SJSA1 (cell line): ENCODE results near the gene GP5. TPM values are rescaled to one million over a fixed set of nuclear protein-coding genes. Genes with fewer than 3 reads are reported as not detected.

Experiments used
- DNase-seq, 2 experiments: peaks; one replicate each; pipeline ENCODE4 v3.0.0-alpha.2; 2015 to 2020; ENCODE audit warnings: low spot score in 2 of 2, low read depth in 1 of 2
- H3K27ac ChIP-seq: fragments of 250-450 bp; sonication (Bioruptor Pico); 2 replicates; pipeline ENCODE4 v1.5.1; 2020; ENCODE audit warnings: mild to moderate bottlenecking, moderate library complexity
- H3K27me3 ChIP-seq: fragments of 250-450 bp; sonication (Bioruptor Pico); replicated peaks from 2 replicates; pipeline ENCODE4 v1.5.1; 2020; ENCODE audit warnings: mild to moderate bottlenecking, moderate library complexity
- H3K36me3 ChIP-seq: fragments of 250-450 bp; sonication (Bioruptor Pico); 2 replicates; pipeline ENCODE4 v1.5.1; 2020; ENCODE audit warnings: mild to moderate bottlenecking
- H3K4me1 ChIP-seq: fragments of 250-450 bp; sonication (Bioruptor Pico); replicated peaks from 2 replicates; pipeline ENCODE4 v1.6.1; 2021; ENCODE audit warnings: mild to moderate bottlenecking
- H3K4me3 ChIP-seq: fragments of 250-450 bp; sonication (Bioruptor Pico); 2 replicates; pipeline ENCODE4 v1.5.1; 2020; ENCODE audit warnings: mild to moderate bottlenecking
- H3K9me3 ChIP-seq: fragments of 250-450 bp; sonication (Bioruptor Pico); replicated peaks from 2 replicates; pipeline ENCODE4 v1.5.1; 2020; ENCODE audit warnings: mild to moderate bottlenecking
- total RNA-seq: library from RNA; depleted of rRNA; stranded (reverse); fragments of >200 nt; shearing (Covaris generic); gene quantifications from 2 replicates; pipeline ENCODE4 v1.2.3, GENCODE V29; 2014; rRNA removed

Gene GP5
- total RNA-seq, result not detected in 2 replicates

- no peaks in the 10 kb centered on the region for H3K9me3 ChIP-seq
- H3K36me3 ChIP-seq, result peaks cover 2% of the 10 kb centered on the region; the same call in 1 of the 2 replicates
- no peaks in the 10 kb centered on the region for H3K27me3 ChIP-seq
- no peak within 1 kb of the TSS for H3K27ac ChIP-seq
- no peak for DNase-seq
- H3K4me1 ChIP-seq, result peaks cover 11% of the 10 kb centered on the region
- H3K4me3 ChIP-seq, result no peak within 1 kb of the TSS
Measured at GRCh38 chr3:194399166-194399565, at the start of gene GP5. Gene GP5, minus strand, starts transcription at chr3:194399266. Its CDS starts 984 bp downstream, at chr3:194398282.

GRCh38 chr3:194447657-194448056 is 48.6 kb upstream of the GP5 start:
- Histone ChIP-seq H3K9me3 (no peaks in the 10 kb centered on the region), H3K27me3 (no peaks in the 10 kb centered on the region), H3K4me1 (no peaks in the 10 kb centered on the region), H3K36me3 (peaks cover 88% of the 10 kb centered on the region), H3K27ac (no peak overlapping the region), H3K4me3 (no peak overlapping the region)
- no peak for DNase-seq

- Histone ChIP-seq H3K27me3 (no peaks in the 10 kb centered on the region), H3K9me3 (no peaks in the 10 kb centered on the region), H3K36me3 (peaks cover 90% of the 10 kb centered on the region), H3K4me3 (no peak overlapping the region), H3K27ac (no peak overlapping the region), H3K4me1 (no peaks in the 10 kb centered on the region)
- DNase-seq, result no peak
Measured at GRCh38 chr3:194447161-194447560, 48.1 kb upstream of the GP5 start.

- DNase-seq, result no peak
- no peaks in the 10 kb centered on the region for H3K9me3 ChIP-seq
- H3K4me1 ChIP-seq, result no peaks in the 10 kb centered on the region
- H3K4me3 ChIP-seq, result no peak overlapping the region
- no peaks in the 10 kb centered on the region for H3K27me3 ChIP-seq
- peaks cover 91% of the 10 kb centered on the region for H3K36me3 ChIP-seq
- no peak overlapping the region for H3K27ac ChIP-seq
Measured at GRCh38 chr3:194446754-194447153, 47.7 kb upstream of the GP5 start.

- peaks cover 91% of the 10 kb centered on the region for H3K36me3 ChIP-seq
- no peaks in the 10 kb centered on the region for H3K4me1 ChIP-seq
- H3K27me3 ChIP-seq, result no peaks in the 10 kb centered on the region
- no peak overlapping the region for H3K4me3 ChIP-seq
- H3K9me3 ChIP-seq, result no peaks in the 10 kb centered on the region
- no peak overlapping the region for H3K27ac ChIP-seq
- DNase-seq, result no peak
Measured at GRCh38 chr3:194446172-194446571, 47.1 kb upstream of the GP5 start.

GRCh38 chr3:194443901-194444300 is 44.8 kb upstream of the GP5 start:
- Histone ChIP-seq H3K36me3 (peaks cover 89% of the 10 kb centered on the region), H3K27ac (no peak overlapping the region), H3K9me3 (no peaks in the 10 kb centered on the region), H3K4me3 (no peak overlapping the region), H3K4me1 (no peaks in the 10 kb centered on the region), H3K27me3 (no peaks in the 10 kb centered on the region)
- DNase-seq, result no peak

GRCh38 chr3:194440756-194441155 is 41.7 kb upstream of the GP5 start:
- Histone ChIP-seq H3K36me3 (peaks cover 90% of the 10 kb centered on the region), H3K9me3 (no peaks in the 10 kb centered on the region), H3K4me3 (no peak overlapping the region), H3K27me3 (no peaks in the 10 kb centered on the region), H3K27ac (no peak overlapping the region), H3K4me1 (no peaks in the 10 kb centered on the region)
- DNase-seq, result no peak

- no peak overlapping the region for H3K27ac ChIP-seq
- no peak overlapping the region for H3K4me3 ChIP-seq
- no peaks in the 10 kb centered on the region for H3K4me1 ChIP-seq
- DNase-seq, result no peak
- H3K9me3 ChIP-seq, result no peaks in the 10 kb centered on the region
- H3K27me3 ChIP-seq, result no peaks in the 10 kb centered on the region
- peaks cover 90% of the 10 kb centered on the region for H3K36me3 ChIP-seq
Measured at GRCh38 chr3:194439881-194440550, 41.0 kb upstream of the GP5 start.

GRCh38 chr3:194434503-194434902 is 35.4 kb upstream of the GP5 start:
- Histone ChIP-seq H3K4me1 (no peaks in the 10 kb centered on the region), H3K9me3 (no peaks in the 10 kb centered on the region), H3K36me3 (peaks cover 92% of the 10 kb centered on the region), H3K27ac (no peak overlapping the region), H3K27me3 (no peaks in the 10 kb centered on the region), H3K4me3 (no peak overlapping the region)
- no peak for DNase-seq

- Histone ChIP-seq H3K4me1 (no peaks in the 10 kb centered on the region), H3K36me3 (peaks cover 75% of the 10 kb centered on the region), H3K4me3 (no peak overlapping the region), H3K27me3 (no peaks in the 10 kb centered on the region), H3K27ac (no peak overlapping the region), H3K9me3 (no peaks in the 10 kb centered on the region)
- no peak for DNase-seq
Measured at GRCh38 chr3:194431554-194431953, 32.5 kb upstream of the GP5 start.

- Histone ChIP-seq H3K36me3 (peaks cover 57% of the 10 kb centered on the region), H3K9me3 (no peaks in the 10 kb centered on the region), H3K4me1 (peaks cover 14% of the 10 kb centered on the region), H3K27ac (no peak overlapping the region), H3K27me3 (no peaks in the 10 kb centered on the region), H3K4me3 (no peak overlapping the region)
- no peak for DNase-seq
Measured at GRCh38 chr3:194425399-194425798, 26.3 kb upstream of the GP5 start.

GRCh38 chr3:194424953-194425352 is 25.9 kb upstream of the GP5 start:
- H3K36me3 ChIP-seq, result peaks cover 58% of the 10 kb centered on the region
- no peak for DNase-seq
- no peak overlapping the region for H3K4me3 ChIP-seq
- H3K4me1 ChIP-seq, result peaks cover 14% of the 10 kb centered on the region
- H3K9me3 ChIP-seq, result no peaks in the 10 kb centered on the region
- H3K27ac ChIP-seq, result no peak overlapping the region
- H3K27me3 ChIP-seq, result no peaks in the 10 kb centered on the region

- H3K36me3 ChIP-seq, result peaks cover 57% of the 10 kb centered on the region
- no peaks in the 10 kb centered on the region for H3K9me3 ChIP-seq
Measured at GRCh38 chr3:194424373-194424772, 25.3 kb upstream of the GP5 start.

GRCh38 chr3:194423317-194423716 is 24.3 kb upstream of the GP5 start:
- no peak overlapping the region for H3K27ac ChIP-seq
- H3K36me3 ChIP-seq, result peaks cover 63% of the 10 kb centered on the region
- peaks cover 14% of the 10 kb centered on the region for H3K4me1 ChIP-seq
- no peak overlapping the region for H3K4me3 ChIP-seq
- H3K9me3 ChIP-seq, result no peaks in the 10 kb centered on the region; the same call in 1 of the 2 replicates
- H3K27me3 ChIP-seq, result no peaks in the 10 kb centered on the region
- no peak for DNase-seq

More at GRCh38 chr3:194424373-194424772, 25.3 kb upstream of the GP5 start:
- no peak overlapping the region for H3K27ac ChIP-seq
- H3K4me3 ChIP-seq, result no peak overlapping the region
- H3K4me1 ChIP-seq, result peaks cover 14% of the 10 kb centered on the region
- no peaks in the 10 kb centered on the region for H3K27me3 ChIP-seq
- DNase-seq, result no peak

GRCh38 chr3:194422188-194422587 is 23.1 kb upstream of the GP5 start:
- no peaks in the 10 kb centered on the region; the same call in 1 of the 2 replicates for H3K9me3 ChIP-seq
- no peak overlapping the region for H3K27ac ChIP-seq
- H3K4me3 ChIP-seq, result no peak overlapping the region
- no peaks in the 10 kb centered on the region for H3K27me3 ChIP-seq
- peak in 1 of 2 experiments; percentile 57 for DNase-seq
- H3K4me1 ChIP-seq, result peaks cover 14% of the 10 kb centered on the region
- peaks cover 61% of the 10 kb centered on the region for H3K36me3 ChIP-seq
